ENCODE measurements around the gene APBB2.

APBB2 gene

GRCh38 chr4:40829586-40829985, 384.8 kb downstream of the APBB2 start:
- no peak overlapping the region for H3K4me3 ChIP-seq (ENCODE audit: low read length)
- DNase-seq (ENCODE audit: low read depth): no peak
- TF ChIP-seq, protein P1, sequence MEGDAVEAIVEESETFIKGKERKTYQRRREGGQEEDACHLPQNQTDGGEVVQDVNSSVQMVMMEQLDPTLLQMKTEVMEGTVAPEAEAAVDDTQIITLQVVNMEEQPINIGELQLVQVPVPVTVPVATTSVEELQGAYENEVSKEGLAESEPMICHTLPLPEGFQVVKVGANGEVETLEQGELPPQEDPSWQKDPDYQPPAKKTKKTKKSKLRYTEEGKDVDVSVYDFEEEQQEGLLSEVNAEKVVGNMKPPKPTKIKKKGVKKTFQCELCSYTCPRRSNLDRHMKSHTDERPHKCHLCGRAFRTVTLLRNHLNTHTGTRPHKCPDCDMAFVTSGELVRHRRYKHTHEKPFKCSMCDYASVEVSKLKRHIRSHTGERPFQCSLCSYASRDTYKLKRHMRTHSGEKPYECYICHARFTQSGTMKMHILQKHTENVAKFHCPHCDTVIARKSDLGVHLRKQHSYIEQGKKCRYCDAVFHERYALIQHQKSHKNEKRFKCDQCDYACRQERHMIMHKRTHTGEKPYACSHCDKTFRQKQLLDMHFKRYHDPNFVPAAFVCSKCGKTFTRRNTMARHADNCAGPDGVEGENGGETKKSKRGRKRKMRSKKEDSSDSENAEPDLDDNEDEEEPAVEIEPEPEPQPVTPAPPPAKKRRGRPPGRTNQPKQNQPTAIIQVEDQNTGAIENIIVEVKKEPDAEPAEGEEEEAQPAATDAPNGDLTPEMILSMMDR (conservative IDR thresholded peaks at IDR 0.05; ENCODE audit: low read depth, low read length): no peak

GRCh38 chr4:40828661-40829060, 385.7 kb downstream of the APBB2 start:
- TF ChIP-seq, protein P1 (conservative IDR thresholded peaks at IDR 0.05; ENCODE audit: low read depth, low read length): no peak
- no peak for DNase-seq (ENCODE audit: low read depth)
- H3K4me3 ChIP-seq (ENCODE audit: low read length): no peak overlapping the region

GRCh38 chr4:40827758-40828157, 386.6 kb downstream of the APBB2 start:
- no peak overlapping the region for H3K4me3 ChIP-seq (ENCODE audit: low read length)
- TF ChIP-seq, protein P1 (conservative IDR thresholded peaks at IDR 0.05; ENCODE audit: low read depth, low read length): no peak
- DNase-seq (ENCODE audit: low read depth): no peak

DNA sequence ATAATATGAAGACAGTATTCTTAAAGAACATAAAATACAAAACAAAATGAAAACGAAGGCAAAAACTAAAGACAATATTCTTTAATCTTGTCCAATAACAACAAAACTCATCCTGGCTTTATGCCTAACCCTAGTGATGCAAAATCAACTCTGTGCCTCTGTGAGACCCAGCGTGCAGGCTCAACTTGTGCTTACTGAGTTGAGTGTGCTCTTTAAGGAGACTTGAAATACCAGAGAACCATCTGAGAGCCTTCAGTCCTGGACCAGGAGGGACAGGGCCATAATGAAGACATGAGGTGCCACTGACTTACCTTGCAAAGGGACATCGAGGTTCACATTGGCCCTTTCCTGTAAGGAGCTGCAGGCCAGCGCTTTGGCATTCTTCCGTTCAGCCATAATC, 387.5 kb downstream of the APBB2 start:
- no peak for DNase-seq (ENCODE audit: low read depth)
- H3K4me3 ChIP-seq (ENCODE audit: low read length): no peak overlapping the region
- TF ChIP-seq, protein P1 (conservative IDR thresholded peaks at IDR 0.05; ENCODE audit: low read depth, low read length): no peak

- TF ChIP-seq, protein P1 (conservative IDR thresholded peaks at IDR 0.05; ENCODE audit: low read depth, low read length): no peak
- no peak for DNase-seq (ENCODE audit: low read depth)
- no peak overlapping the region for H3K4me3 ChIP-seq (ENCODE audit: low read length)
These were observed 389.1 kb downstream of the APBB2 start for GRCh38 chr4:40825014-40825838.

- DNase-seq (ENCODE audit: low read depth): no peak
- H3K4me3 ChIP-seq (ENCODE audit: low read length): no peak overlapping the region
- TF ChIP-seq, protein P1 (conservative IDR thresholded peaks at IDR 0.05; ENCODE audit: low read depth, low read length): no peak
These were observed 391.7 kb downstream of the APBB2 start for GRCh38 chr4:40822420-40823166.

Measured in retinal pigment epithelial cell (primary cell).